ENCODE data around the gene SAG. TPM values are rescaled to one million over a fixed set of nuclear protein-coding genes. Genes with fewer than 3 reads are reported as not detected.
A peak's percentile ranks its signal among the peaks of the same experiment; 100 is the strongest.

SAG gene
- total RNA-seq, 2 donors from 2014 or later = 0.45 TPM; not detected in 1

- Histone ChIP-seq H3K4me3 (no peak overlapping the region), H3K36me3 (no peaks in the 10 kb centered on the region), H3K4me1 (replicated peaks) (no peaks in the 10 kb centered on the region), H3K9me3 (no peaks in the 10 kb centered on the region), H3K27me3 (replicated peaks; ENCODE audit: insufficient read depth) (no peaks in the 10 kb centered on the region), H3K27ac (no peak overlapping the region)
- no peak for TF ChIP-seq POLR2AphosphoS5 (IDR thresholded peaks at IDR 0.05)
- TF ChIP-seq POLR2A (IDR thresholded peaks at IDR 0.05) = no peak
- TF ChIP-seq, protein P1, sequence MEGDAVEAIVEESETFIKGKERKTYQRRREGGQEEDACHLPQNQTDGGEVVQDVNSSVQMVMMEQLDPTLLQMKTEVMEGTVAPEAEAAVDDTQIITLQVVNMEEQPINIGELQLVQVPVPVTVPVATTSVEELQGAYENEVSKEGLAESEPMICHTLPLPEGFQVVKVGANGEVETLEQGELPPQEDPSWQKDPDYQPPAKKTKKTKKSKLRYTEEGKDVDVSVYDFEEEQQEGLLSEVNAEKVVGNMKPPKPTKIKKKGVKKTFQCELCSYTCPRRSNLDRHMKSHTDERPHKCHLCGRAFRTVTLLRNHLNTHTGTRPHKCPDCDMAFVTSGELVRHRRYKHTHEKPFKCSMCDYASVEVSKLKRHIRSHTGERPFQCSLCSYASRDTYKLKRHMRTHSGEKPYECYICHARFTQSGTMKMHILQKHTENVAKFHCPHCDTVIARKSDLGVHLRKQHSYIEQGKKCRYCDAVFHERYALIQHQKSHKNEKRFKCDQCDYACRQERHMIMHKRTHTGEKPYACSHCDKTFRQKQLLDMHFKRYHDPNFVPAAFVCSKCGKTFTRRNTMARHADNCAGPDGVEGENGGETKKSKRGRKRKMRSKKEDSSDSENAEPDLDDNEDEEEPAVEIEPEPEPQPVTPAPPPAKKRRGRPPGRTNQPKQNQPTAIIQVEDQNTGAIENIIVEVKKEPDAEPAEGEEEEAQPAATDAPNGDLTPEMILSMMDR (IDR thresholded peaks at IDR 0.05) = no peak
- WGBS = 87% methylated on average over 4 of the region's 4 CpGs
- intact Hi-C loops (cut with DNase I) = no loop called here
- DNase-seq (ENCODE audit: low spot score) = no peak
These were observed 50.7 kb downstream of the SAG start for GRCh38 chr2:233358335-233358734.

GRCh38 chr2:233358947-233359346 lies 51.3 kb downstream of the SAG start:
- WGBS = 92% methylated on average over 6 of the region's 6 CpGs
- Histone ChIP-seq H3K27ac (no peak overlapping the region), H3K4me1 (replicated peaks) (no peaks in the 10 kb centered on the region), H3K36me3 (no peaks in the 10 kb centered on the region), H3K9me3 (no peaks in the 10 kb centered on the region), H3K27me3 (replicated peaks; ENCODE audit: insufficient read depth) (no peaks in the 10 kb centered on the region), H3K4me3 (no peak overlapping the region)
- TF ChIP-seq POLR2A (IDR thresholded peaks at IDR 0.05) (no peak), POLR2AphosphoS5 (IDR thresholded peaks at IDR 0.05) (no peak)
- TF ChIP-seq, protein P1 (IDR thresholded peaks at IDR 0.05) = no peak
- DNase-seq (ENCODE audit: low spot score) = no peak
- intact Hi-C loops (cut with DNase I) = no loop called here

DNA sequence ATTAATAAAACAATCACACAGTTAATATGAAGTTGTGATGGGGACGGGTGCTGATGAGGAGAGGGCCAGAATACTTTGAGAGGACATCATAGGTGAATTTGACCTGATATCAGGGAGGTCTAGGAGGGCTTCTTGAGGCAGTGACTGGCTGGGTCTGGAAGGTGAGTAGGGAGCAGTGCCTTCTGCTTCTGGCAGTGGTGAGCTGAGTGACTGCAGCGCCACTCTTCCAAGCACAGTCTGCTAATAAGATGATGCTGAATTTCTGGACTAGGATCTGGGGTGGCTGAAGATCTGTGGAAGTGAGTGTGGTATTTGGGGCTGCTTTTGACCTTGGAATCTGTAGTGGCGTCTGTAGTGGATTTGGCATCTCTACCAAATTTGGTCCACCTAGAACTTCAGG lies 52.2 kb downstream of the SAG start:
- Histone ChIP-seq H3K27ac (no peak overlapping the region), H3K4me3 (no peak overlapping the region), H3K27me3 (replicated peaks; ENCODE audit: insufficient read depth) (no peaks in the 10 kb centered on the region), H3K4me1 (replicated peaks) (no peaks in the 10 kb centered on the region), H3K9me3 (no peaks in the 10 kb centered on the region), H3K36me3 (no peaks in the 10 kb centered on the region)
- no peak for DNase-seq (ENCODE audit: low spot score)
- WGBS = 94% methylated on average over 3 of the region's 3 CpGs
- no peak for TF ChIP-seq POLR2AphosphoS5 (IDR thresholded peaks at IDR 0.05)
- TF ChIP-seq, protein P1 (IDR thresholded peaks at IDR 0.05) = no peak
- TF ChIP-seq POLR2A (IDR thresholded peaks at IDR 0.05) = no peak
- intact Hi-C loops (cut with DNase I) = no loop called here

DNA sequence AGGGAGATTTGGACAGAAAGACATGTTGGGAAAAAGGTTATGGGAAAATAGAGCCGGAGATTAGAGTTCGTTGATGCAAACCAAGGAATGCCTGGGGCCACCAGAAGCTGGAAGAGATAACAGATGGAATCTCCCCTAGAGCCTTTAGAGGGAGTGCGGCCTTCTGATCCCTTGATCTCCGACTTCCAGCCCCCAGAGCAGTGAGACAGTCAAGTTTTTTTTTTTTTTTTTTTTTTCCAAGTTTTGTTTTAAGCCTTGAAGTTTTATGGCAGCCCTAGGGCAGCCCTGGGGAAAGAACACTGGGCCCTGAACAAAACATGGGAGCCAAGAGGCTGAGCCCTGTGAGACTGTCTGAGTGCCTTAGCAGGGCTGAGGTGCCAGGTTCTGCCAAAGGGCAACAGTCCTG lies 53.2 kb downstream of the SAG start:
- H3K4me1 ChIP-seq (replicated peaks) = no peaks in the 10 kb centered on the region
- WGBS = 65% methylated on average over 4 of the region's 4 CpGs
- H3K27ac ChIP-seq = no peak overlapping the region
- DNase-seq (ENCODE audit: low spot score) = no peak
- no peaks in the 10 kb centered on the region for H3K36me3 ChIP-seq
- TF ChIP-seq, protein P1 (IDR thresholded peaks at IDR 0.05) = no peak
- no peak for TF ChIP-seq POLR2A (IDR thresholded peaks at IDR 0.05)
- no peak for TF ChIP-seq POLR2AphosphoS5 (IDR thresholded peaks at IDR 0.05)
- H3K4me3 ChIP-seq = no peak overlapping the region
- intact Hi-C loops (cut with DNase I) = no loop called here
- H3K27me3 ChIP-seq (replicated peaks; ENCODE audit: insufficient read depth) = no peaks in the 10 kb centered on the region
- H3K9me3 ChIP-seq = no peaks in the 10 kb centered on the region

- Histone ChIP-seq H3K27me3 (replicated peaks; ENCODE audit: insufficient read depth) (no peaks in the 10 kb centered on the region), H3K4me1 (replicated peaks) (no peaks in the 10 kb centered on the region), H3K4me3 (no peak overlapping the region), H3K36me3 (no peaks in the 10 kb centered on the region), H3K27ac (peak overlapping the region in 1 of 2 donors; percentile 10), H3K9me3 (no peaks in the 10 kb centered on the region)
- intact Hi-C loops (cut with DNase I) = no loop called here
- WGBS = 64% methylated on average over 7 of the region's 7 CpGs
- no peak for DNase-seq (ENCODE audit: low spot score)
- TF ChIP-seq, protein P1 (IDR thresholded peaks at IDR 0.05) = no peak
- TF ChIP-seq POLR2AphosphoS5 (IDR thresholded peaks at IDR 0.05) (no peak), POLR2A (IDR thresholded peaks at IDR 0.05) (no peak)
These were observed 53.7 kb downstream of the SAG start for GRCh38 chr2:233361297-233361696.
